Liver (tissue), 9 donors: ENCODE data around the gene WFDC12. TPM values are rescaled to one million over a fixed set of nuclear protein-coding genes. Genes with fewer than 3 reads are reported as not detected.

ENCODE experiments used
- DNase-seq: peaks from one replicate; pipeline ENCODE4 v3.0.0-alpha.2; 2017; ENCODE audit warnings: low spot score
- H3K27ac ChIP-seq, 2 donors: one replicate each; pipeline ENCODE4 v1.7.0; 2013; ENCODE audit warnings: inconsistent platforms in 2 of 2, low read length in 2 of 2, control low read depth in 1 of 2, low read depth in 1 of 2, mild to moderate bottlenecking in 1 of 2
- H3K27me3 ChIP-seq, 4 donors: one replicate each; pipeline versions ENCODE4 v1.6.1 to v1.7.0; 2013; ENCODE audit warnings: low read length in 3 of 4, inconsistent platforms in 1 of 4, mild to moderate bottlenecking in 1 of 4, moderate library complexity in 1 of 4; ENCODE audit not compliant: control insufficient read depth in 4 of 4, insufficient read depth in 4 of 4
- H3K36me3 ChIP-seq, 4 donors: one replicate each; pipeline versions ENCODE4 v1.6.1 to v1.7.0; 2013; ENCODE audit warnings: low read length in 3 of 4, mild to moderate bottlenecking in 3 of 4, low read depth in 1 of 4, moderate library complexity in 1 of 4; ENCODE audit not compliant: control insufficient read depth in 4 of 4, insufficient read depth in 3 of 4
- H3K4me1 ChIP-seq, 4 donors: one replicate each; pipeline versions ENCODE4 v1.6.1 to v1.7.0; 2013; ENCODE audit warnings: low read length in 3 of 4, mild to moderate bottlenecking in 3 of 4, moderate library complexity in 1 of 4; ENCODE audit not compliant: control insufficient read depth in 4 of 4, insufficient read depth in 4 of 4
- H3K4me3 ChIP-seq, 3 donors: one replicate each; pipeline versions ENCODE4 v1.6.1 to v1.7.0; 2013; ENCODE audit warnings: low read length in 3 of 3, control low read depth in 1 of 3, low read depth in 1 of 3, mild to moderate bottlenecking in 1 of 3
- H3K9ac ChIP-seq, 2 donors: one replicate each; pipeline ENCODE4 v1.7.0; 2013; ENCODE audit warnings: low read length in 2 of 2, mild to moderate bottlenecking in 2 of 2, moderate library complexity in 2 of 2, control low read depth in 1 of 2, low read depth in 1 of 2
- H3K9me3 ChIP-seq, 4 donors: one replicate each; pipeline versions ENCODE4 v1.6.1 to v1.7.0; 2013; ENCODE audit warnings: low read length in 3 of 4; ENCODE audit not compliant: control insufficient read depth in 4 of 4
- EGR1 ChIP-seq, 2 donors: IDR thresholded peaks; 2 replicates each; pipeline ENCODE4 v1.6.1; 2016 to 2018; ENCODE audit warnings: antibody characterized with exemption in 2 of 2, low read depth in 2 of 2
- FOXA1 ChIP-seq: IDR thresholded peaks from 2 replicates; pipeline ENCODE4 v1.6.1; 2016; ENCODE audit warnings: antibody characterized with exemption
- FOXA2 ChIP-seq: IDR thresholded peaks from 2 replicates; pipeline ENCODE4 v1.6.1; 2016; ENCODE audit warnings: antibody characterized with exemption
- GABPA ChIP-seq, 2 donors: IDR thresholded peaks in 1 of 2; conservative IDR thresholded peaks in 1 of 2; 2 replicates each; pipeline ENCODE4 v1.6.1; 2016; ENCODE audit warnings: antibody characterized with exemption in 2 of 2, mild to moderate bottlenecking in 1 of 2, moderate library complexity in 1 of 2
- HNF4G ChIP-seq: IDR thresholded peaks from 2 replicates; pipeline ENCODE4 v1.6.1; 2016; ENCODE audit warnings: antibody characterized with exemption
- JUND ChIP-seq, 2 donors: IDR thresholded peaks; 2 replicates each; pipeline ENCODE4 v1.6.1; 2016; ENCODE audit warnings: antibody characterized with exemption in 2 of 2
- NR2F2 ChIP-seq: IDR thresholded peaks from 2 replicates; pipeline ENCODE4 v1.6.1; 2016; ENCODE audit warnings: antibody characterized with exemption
- RAD21 ChIP-seq, 2 donors: IDR thresholded peaks; 2 replicates each; pipeline ENCODE4 v1.6.1; 2016; ENCODE audit warnings: antibody characterized with exemption in 2 of 2, mild to moderate bottlenecking in 2 of 2
- RXRA ChIP-seq, 2 donors: IDR thresholded peaks; 2 replicates each; pipeline ENCODE4 v1.6.1; 2017 to 2018; ENCODE audit warnings: antibody characterized with exemption in 2 of 2, mild to moderate bottlenecking in 1 of 2
- SP1 ChIP-seq: IDR thresholded peaks from 2 replicates; pipeline ENCODE4 v1.6.1; 2018; ENCODE audit warnings: antibody characterized with exemption, mild to moderate bottlenecking
- TAF1 ChIP-seq: conservative IDR thresholded peaks from 2 replicates; pipeline ENCODE4 v1.6.1; 2016; ENCODE audit warnings: antibody characterized with exemption, mild to moderate bottlenecking
- YY1 ChIP-seq: IDR thresholded peaks from 2 replicates; pipeline ENCODE4 v1.6.1; 2016; ENCODE audit warnings: antibody characterized with exemption, mild to moderate bottlenecking
- WGBS: extraction: QIAGEN DNeasy Blood & Tissue Kit; methylation state at CpG from one replicate; pipeline ENCODE4 v1.1.7; 2013; 5-methylcytosine and 5-hydroxymethylcytosine counted together
- polyA plus RNA-seq, 2 donors: library from polyadenylated mRNA; stranded (reverse) in 1 of 2; unstranded in 1 of 2; fragments of 200-250 nt in 1 of 2; fragments of >200 nt in 1 of 2; fragmentation: Nextera tagmentation in 1 of 2; extraction: Ambion mirVana in 1 of 2; gene quantifications; one replicate each; pipeline versions ENCODE4 v1.2.1 to v1.2.3, GENCODE V29; 2013 to 2015
- total RNA-seq, 2 donors: library from RNA; depleted of rRNA; stranded (reverse); fragments of >200 nt; gene quantifications; one replicate each; pipeline ENCODE4 v1.2.3, GENCODE V29; 2014
- TF ChIP-seq, protein P1 (sequence below): IDR thresholded peaks from 2 replicates; pipeline ENCODE4 v1.6.1; 2016; ENCODE audit warnings: antibody characterized with exemption, mild to moderate bottlenecking
- TF ChIP-seq, protein P2 (sequence below): IDR thresholded peaks from 2 replicates; pipeline ENCODE4 v1.6.1; 2016; ENCODE audit warnings: antibody characterized with exemption
- TF ChIP-seq, protein P3 (sequence below): IDR thresholded peaks from 2 replicates; pipeline ENCODE4 v1.6.1; 2016; ENCODE audit warnings: antibody characterized with exemption
- TF ChIP-seq, protein P4 (sequence below): fragments of 150-350 bp; IDR thresholded peaks from 2 replicates; pipeline ENCODE4 v1.5.1; 2017; ENCODE audit warnings: improper control_type of control experiment, low read depth, low read length; ENCODE audit not compliant: missing input control
- TF ChIP-seq, protein P5 (sequence below): IDR thresholded peaks from 2 replicates; pipeline ENCODE4 v1.6.1; 2016; ENCODE audit warnings: antibody characterized with exemption
- donor health status: healthy.
- donor health status: healthy.
- donor health status: healthy.
- donor health status: healthy.
- donor health status: healthy.

Gene WFDC12
- total and polyA plus RNA-seq, 4 donors: not detected

DNA sequence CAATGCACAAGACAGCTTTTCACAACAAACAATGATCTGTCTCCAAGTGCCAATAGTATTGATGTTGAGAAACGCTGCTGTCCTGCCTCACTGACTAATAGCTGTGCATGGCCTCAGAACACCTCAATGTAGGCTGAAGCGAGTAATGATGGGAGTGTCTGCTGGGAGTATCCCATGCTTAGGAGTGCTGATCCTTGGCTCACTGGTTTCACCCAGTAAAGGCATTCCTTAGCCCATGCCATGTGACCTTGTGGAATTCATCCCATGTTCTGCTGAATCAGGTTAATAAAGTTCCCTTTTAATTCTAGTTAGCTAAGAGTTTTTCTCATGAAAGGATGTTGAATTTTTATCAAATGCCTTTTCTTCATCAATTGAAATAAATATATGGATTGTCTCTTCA lies 3.8 kb upstream of the WFDC12 start:
- TF ChIP-seq YY1: no peak
- TF ChIP-seq, protein P1, sequence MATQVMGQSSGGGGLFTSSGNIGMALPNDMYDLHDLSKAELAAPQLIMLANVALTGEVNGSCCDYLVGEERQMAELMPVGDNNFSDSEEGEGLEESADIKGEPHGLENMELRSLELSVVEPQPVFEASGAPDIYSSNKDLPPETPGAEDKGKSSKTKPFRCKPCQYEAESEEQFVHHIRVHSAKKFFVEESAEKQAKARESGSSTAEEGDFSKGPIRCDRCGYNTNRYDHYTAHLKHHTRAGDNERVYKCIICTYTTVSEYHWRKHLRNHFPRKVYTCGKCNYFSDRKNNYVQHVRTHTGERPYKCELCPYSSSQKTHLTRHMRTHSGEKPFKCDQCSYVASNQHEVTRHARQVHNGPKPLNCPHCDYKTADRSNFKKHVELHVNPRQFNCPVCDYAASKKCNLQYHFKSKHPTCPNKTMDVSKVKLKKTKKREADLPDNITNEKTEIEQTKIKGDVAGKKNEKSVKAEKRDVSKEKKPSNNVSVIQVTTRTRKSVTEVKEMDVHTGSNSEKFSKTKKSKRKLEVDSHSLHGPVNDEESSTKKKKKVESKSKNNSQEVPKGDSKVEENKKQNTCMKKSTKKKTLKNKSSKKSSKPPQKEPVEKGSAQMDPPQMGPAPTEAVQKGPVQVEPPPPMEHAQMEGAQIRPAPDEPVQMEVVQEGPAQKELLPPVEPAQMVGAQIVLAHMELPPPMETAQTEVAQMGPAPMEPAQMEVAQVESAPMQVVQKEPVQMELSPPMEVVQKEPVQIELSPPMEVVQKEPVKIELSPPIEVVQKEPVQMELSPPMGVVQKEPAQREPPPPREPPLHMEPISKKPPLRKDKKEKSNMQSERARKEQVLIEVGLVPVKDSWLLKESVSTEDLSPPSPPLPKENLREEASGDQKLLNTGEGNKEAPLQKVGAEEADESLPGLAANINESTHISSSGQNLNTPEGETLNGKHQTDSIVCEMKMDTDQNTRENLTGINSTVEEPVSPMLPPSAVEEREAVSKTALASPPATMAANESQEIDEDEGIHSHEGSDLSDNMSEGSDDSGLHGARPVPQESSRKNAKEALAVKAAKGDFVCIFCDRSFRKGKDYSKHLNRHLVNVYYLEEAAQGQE: no peak
- TF ChIP-seq SP1: no peak
- TF ChIP-seq, protein P2, sequence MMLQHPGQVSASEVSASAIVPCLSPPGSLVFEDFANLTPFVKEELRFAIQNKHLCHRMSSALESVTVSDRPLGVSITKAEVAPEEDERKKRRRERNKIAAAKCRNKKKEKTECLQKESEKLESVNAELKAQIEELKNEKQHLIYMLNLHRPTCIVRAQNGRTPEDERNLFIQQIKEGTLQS: no peak
- TF ChIP-seq, protein P3, sequence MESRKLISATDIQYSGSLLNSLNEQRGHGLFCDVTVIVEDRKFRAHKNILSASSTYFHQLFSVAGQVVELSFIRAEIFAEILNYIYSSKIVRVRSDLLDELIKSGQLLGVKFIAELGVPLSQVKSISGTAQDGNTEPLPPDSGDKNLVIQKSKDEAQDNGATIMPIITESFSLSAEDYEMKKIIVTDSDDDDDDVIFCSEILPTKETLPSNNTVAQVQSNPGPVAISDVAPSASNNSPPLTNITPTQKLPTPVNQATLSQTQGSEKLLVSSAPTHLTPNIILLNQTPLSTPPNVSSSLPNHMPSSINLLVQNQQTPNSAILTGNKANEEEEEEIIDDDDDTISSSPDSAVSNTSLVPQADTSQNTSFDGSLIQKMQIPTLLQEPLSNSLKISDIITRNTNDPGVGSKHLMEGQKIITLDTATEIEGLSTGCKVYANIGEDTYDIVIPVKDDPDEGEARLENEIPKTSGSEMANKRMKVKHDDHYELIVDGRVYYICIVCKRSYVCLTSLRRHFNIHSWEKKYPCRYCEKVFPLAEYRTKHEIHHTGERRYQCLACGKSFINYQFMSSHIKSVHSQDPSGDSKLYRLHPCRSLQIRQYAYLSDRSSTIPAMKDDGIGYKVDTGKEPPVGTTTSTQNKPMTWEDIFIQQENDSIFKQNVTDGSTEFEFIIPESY: no peak
- TF ChIP-seq, protein P4, sequence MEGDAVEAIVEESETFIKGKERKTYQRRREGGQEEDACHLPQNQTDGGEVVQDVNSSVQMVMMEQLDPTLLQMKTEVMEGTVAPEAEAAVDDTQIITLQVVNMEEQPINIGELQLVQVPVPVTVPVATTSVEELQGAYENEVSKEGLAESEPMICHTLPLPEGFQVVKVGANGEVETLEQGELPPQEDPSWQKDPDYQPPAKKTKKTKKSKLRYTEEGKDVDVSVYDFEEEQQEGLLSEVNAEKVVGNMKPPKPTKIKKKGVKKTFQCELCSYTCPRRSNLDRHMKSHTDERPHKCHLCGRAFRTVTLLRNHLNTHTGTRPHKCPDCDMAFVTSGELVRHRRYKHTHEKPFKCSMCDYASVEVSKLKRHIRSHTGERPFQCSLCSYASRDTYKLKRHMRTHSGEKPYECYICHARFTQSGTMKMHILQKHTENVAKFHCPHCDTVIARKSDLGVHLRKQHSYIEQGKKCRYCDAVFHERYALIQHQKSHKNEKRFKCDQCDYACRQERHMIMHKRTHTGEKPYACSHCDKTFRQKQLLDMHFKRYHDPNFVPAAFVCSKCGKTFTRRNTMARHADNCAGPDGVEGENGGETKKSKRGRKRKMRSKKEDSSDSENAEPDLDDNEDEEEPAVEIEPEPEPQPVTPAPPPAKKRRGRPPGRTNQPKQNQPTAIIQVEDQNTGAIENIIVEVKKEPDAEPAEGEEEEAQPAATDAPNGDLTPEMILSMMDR: no peak
- TF ChIP-seq FOXA2: no peak
- TF ChIP-seq, protein P5, sequence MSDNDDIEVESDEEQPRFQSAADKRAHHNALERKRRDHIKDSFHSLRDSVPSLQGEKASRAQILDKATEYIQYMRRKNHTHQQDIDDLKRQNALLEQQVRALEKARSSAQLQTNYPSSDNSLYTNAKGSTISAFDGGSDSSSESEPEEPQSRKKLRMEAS: no peak
- TF ChIP-seq NR2F2: no peak
- TF ChIP-seq JUND (IDR thresholded peaks at IDR 0.05): no peak
- TF ChIP-seq GABPA (IDR thresholded peaks at IDR 0.05 in 1 of 2, conservative IDR thresholded peaks at IDR 0.05 in 1 of 2): no peak
- no peak for DNase-seq
- 67% methylated on average over 2 of the region's 2 CpGs for WGBS
- no peaks in the 10 kb centered on the region for H3K4me1 ChIP-seq
- no peaks in the 10 kb centered on the region for H3K36me3 ChIP-seq
- H3K4me3 ChIP-seq: no peak overlapping the region
- H3K27ac ChIP-seq: no peak overlapping the region
- H3K9me3 ChIP-seq: no peaks in the 10 kb centered on the region
- H3K9ac ChIP-seq: no peak overlapping the region
- H3K27me3 ChIP-seq: peaks cover 0 to 16% (median 3%) of the 10 kb centered on the region in 4 donors

DNA sequence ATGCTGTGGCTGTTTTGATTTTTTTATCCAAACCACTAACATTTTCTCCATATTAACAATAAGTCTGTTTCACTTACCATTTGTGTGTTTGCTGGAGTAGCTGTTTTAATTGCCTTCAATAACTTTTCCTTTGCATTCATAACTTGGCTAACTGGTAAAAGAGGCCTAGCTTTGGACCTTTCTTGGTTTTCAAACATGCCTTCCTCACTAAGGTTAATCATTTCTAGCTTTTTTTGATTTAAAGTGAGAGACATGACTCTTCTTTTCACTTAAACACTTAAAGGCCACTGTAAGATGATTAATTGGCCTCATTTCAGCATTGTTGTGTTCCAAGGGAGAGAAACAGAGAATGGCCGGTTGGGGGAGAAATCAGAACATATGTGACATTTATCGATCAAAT lies 2.9 kb downstream of the WFDC12 start:
- Histone ChIP-seq H3K4me1 (no peaks in the 10 kb centered on the region), H3K9ac (no peak overlapping the region), H3K27me3 (peaks cover 0 to 12% (median 1%) of the 10 kb centered on the region in 4 donors), H3K36me3 (no peaks in the 10 kb centered on the region), H3K9me3 (no peaks in the 10 kb centered on the region), H3K27ac (no peak overlapping the region), H3K4me3 (no peak overlapping the region)
- no peak for DNase-seq
- 95% methylated on average over 2 of the region's 2 CpGs for WGBS
- no peak for TF ChIP-seq JUND (IDR thresholded peaks at IDR 0.05)
- TF ChIP-seq FOXA1: no peak
- no peak for TF ChIP-seq RXRA (IDR thresholded peaks at IDR 0.05)
- TF ChIP-seq EGR1 (IDR thresholded peaks at IDR 0.05; ENCODE audit: low read depth in 2 of 2): no peak
- no peak for TF ChIP-seq SP1
- TF ChIP-seq, protein P4: no peak
- TF ChIP-seq, protein P5: no peak
- no peak for TF ChIP-seq TAF1
- TF ChIP-seq HNF4G: no peak
- no peak for TF ChIP-seq GABPA (IDR thresholded peaks at IDR 0.05 in 1 of 2, conservative IDR thresholded peaks at IDR 0.05 in 1 of 2)
- no peak for TF ChIP-seq NR2F2
- TF ChIP-seq, protein P2: no peak
- no peak for TF ChIP-seq RAD21 (IDR thresholded peaks at IDR 0.05)
- TF ChIP-seq YY1: no peak
- TF ChIP-seq FOXA2: no peak
